Measurements from ENCODE around the gene AFMID.

- TF ChIP-seq CTCF (IDR thresholded peaks at IDR 0.05) (no peak), POLR2A (IDR thresholded peaks at IDR 0.05) (no peak)
Measured at GRCh38 chr17:78166416-78166815, 20.7 kb upstream of the AFMID start.
